Measurements from ENCODE around the gene PIGN.
A peak's percentile ranks its signal among the peaks of the same experiment; 100 is the strongest.
"Not testable (repeated sequence)": the region's sequence is repeated elsewhere in the genome, so short reads cannot be mapped to it uniquely, and the experiment has no call there.

Gene PIGN

GRCh38 chr18:62048279-62048678 is 138.6 kb downstream of the PIGN start:
- no peak for DNase-seq

GRCh38 chr18:62045316-62045715 is 141.5 kb downstream of the PIGN start:
- no peak for DNase-seq

- DNase-seq, result peak in 1 of 2 experiments; percentile 17
Measured at GRCh38 chr18:62044490-62045000, 142.3 kb downstream of the PIGN start.

- DNase-seq, result no peak
Measured at GRCh38 chr18:62037989-62038778, 148.7 kb downstream of the PIGN start.

DNA sequence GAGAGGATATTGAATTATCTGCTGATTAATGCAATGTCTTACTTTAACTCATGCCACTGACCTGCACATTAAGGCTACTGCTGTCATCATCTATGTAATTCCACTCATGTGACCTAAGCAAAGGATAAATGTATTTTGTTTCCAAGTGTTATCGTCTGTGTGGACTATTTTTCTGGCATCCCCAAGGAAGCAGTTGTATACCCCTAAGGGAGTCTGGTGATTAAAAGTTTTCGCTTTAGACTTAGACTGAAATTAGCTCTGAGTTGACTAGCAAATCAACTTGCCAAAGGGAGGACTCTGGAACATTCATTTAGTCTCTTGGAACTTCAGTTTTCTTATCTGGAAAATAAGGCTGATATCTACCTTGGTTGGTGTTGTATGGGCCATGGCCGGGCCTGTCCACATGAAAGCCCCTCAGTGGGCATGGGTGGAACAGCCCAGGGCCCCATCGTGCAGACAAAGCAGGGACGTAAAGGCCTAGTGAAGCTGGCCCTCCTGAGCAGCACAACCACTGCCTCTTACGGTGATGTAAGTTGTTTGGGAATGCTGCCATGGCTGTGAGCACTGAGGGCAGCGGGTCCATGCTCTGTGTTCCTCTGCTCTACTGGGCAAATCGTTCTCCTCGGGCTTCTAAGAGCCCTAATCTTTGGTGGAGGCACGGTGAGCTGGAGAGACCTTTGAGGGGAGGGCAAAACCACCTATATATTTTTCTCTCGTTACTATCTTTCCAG is 149.7 kb downstream of the PIGN start:
- no peak for DNase-seq

DNA sequence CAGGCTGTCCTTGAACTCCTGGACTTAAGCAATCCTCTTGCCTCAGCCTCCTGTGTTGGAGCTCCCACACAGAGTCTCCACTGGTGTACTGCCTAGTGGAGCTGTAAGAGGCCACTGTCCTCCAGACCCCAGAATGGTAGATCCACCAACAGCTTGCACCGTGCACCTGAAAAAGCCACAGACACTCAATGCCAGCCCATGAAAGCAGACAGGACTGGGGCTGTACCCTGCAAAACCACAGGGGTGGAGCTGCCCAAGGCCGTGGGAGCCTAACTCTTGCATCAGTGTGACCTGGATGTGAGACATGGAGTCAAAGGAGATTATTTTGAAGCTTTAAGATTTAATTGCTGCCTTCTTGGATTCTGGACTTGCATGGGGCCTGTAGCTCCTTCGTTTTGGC is 152.6 kb downstream of the PIGN start:
- not testable (repeated sequence) for DNase-seq

GRCh38 chr18:62033756-62034155 is 153.1 kb downstream of the PIGN start:
- no peak for DNase-seq

GRCh38 chr18:62033207-62033606 is 153.6 kb downstream of the PIGN start:
- DNase-seq, result no peak

- DNase-seq, result no peak
Measured at GRCh38 chr18:62030091-62030985, 156.5 kb downstream of the PIGN start.

DNA sequence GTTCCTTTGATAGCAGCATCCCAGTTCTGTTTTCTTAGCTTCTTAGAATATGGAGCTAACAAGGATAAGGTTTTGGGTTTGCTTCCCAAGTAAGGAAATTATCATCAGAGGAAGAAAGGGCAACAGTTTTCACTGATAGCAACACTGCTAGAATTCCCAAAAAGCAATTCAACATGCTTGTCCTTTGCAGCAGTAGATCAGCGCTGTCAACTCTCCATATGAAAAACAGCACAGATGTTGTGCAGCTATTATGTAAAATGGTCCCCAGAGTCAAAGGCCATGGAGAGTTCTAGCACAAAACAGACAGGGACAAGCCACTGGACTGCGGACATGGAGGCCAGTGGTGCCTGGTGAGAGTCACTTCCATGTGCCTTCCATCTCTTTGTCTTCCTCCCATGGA is 158.1 kb downstream of the PIGN start:
- no peak for DNase-seq

DNA sequence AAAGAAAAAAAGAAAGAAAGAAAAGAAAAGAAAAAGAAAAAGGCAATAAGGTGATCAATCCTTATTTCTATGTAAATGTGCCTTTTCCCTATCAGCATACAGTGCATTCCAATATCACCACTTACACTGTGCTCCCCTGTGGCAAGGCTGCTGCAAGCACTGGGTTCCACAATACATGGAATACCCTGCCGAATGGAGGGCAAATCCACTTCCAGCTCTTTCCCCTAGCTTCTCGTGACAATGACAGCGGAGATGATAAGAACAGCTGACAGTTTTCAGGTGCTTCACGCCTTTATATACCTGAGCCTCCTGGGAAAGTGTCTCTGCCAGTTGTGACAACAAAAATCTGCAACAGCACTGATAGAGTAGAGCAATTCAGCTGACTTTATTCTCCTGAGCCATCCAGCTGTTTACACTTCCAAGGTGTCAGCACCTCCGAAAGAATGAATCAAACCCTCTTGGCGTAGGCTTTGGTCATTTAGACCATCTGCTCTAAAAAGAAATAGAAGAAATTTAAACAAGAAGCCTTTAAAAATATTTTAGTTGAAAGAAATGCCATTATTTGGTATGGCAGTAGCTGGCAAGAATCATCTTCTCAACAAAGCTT is 158.8 kb downstream of the PIGN start:
- DNase-seq, result no peak

DNA sequence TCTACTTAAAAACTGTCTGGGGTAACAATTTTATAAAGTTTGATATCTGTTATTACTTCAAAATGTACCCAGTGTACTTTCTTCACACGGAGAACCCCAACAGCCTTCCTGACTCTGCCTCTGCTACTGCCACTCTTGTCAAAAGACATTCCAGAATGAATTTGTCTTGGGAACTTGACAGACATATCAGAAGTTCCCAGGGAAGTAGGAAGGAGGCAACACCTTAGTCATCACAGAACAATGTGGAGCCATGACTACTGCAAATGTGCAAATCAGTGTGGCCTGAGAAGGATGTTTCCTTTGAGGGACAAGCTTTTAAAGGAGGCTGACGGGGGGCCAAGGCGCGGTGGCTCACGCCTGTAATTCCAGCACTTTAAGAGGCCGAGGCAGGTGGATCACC is 160.3 kb downstream of the PIGN start:
- DNase-seq, result no peak

DNA sequence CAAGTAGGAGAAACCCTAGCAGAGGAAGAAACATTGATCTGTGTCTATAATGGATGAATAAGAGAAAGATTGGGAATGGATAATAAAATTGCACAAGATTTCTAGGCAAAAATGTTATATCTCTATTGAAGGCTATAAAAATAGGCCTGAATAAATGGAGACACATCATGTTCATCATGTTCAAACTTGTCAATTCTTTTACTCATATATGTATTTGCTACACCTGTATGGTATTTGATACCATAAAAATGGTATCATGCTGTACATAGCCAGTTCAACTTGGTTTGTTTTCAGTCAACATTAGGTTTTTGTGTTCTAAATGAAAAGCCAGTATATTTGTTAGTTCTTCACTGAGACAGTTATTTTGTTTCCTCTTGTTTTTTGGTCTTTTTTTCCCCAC is 161.9 kb downstream of the PIGN start:
- no peak for DNase-seq

- DNase-seq, result no peak
Measured at GRCh38 chr18:62023536-62023935, 163.3 kb downstream of the PIGN start.

DNA sequence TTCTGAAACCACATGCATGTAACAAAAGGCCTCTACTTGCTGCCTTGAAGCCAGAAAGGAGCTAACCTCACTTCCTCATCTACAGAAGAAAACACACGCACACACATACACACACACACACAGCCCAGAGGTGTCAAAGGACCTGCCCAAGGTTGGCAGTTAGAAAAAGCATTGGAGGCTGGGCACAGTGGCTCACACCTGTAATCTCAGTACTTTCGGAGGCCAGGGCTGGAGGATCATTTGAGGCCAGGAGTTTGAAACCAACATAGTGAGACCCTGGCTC is 168.2 kb downstream of the PIGN start:
- DNase-seq, result no peak

DNA sequence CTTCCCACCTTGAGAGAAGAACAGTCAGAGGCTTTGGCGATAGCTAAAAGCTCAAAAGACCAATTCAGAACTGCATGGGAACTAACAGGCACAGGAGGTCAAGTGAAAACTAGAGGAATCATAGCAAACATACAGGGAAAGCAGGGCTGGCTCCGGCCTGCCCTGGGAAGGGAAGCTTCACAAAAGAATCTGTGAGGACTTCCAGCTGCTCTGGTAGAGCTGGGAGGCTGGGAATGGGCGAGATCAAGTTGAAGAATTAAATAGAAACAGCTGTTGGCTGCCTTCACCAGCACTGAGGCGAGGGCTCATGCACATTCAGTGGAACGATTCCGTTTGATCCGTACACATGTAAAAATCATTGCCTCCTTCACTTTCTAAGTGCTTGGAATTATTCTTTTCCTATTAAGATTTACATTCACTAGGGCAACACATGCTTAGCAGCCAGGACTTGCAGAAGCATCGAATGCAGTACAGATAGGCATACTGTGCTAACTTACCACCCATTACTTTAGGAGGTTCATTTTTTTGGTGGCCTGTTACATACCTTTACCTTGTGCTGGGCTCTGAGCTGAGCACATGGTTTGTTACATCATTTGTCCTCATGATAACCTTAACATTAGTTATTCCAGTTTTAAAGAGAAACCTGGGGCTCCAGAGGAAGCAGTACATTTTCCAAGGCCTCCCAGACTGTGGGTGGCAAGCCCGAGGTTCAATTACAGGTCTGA is 168.7 kb downstream of the PIGN start:
- DNase-seq, result no peak

GRCh38 chr18:62017618-62018017 is 169.2 kb downstream of the PIGN start:
- no peak for DNase-seq

- DNase-seq, result no peak
Measured at GRCh38 chr18:62011416-62011815, 175.4 kb downstream of the PIGN start.

DNA sequence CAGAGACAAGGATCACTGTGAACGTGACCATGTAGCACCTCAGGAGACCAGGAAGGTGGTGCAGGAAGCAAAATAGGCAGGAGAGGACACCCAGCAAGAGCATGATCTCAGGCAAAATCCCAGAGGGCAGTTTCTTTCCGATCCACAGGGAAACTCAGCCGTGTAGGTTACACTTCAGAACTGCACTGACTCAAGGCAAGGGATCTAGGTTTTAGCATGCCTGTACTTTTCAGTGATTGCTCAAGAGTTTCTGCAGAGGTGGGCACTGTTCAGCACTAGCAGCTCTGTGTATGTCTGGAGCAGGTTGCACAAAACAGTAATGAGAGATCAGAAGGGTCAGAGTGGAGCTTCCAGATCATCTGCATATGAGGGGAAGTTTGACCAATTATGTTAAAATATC is 177.3 kb downstream of the PIGN start:
- no peak for DNase-seq

GRCh38 chr18:62001396-62001795 is 185.5 kb downstream of the PIGN start:
- no peak for DNase-seq

DNA sequence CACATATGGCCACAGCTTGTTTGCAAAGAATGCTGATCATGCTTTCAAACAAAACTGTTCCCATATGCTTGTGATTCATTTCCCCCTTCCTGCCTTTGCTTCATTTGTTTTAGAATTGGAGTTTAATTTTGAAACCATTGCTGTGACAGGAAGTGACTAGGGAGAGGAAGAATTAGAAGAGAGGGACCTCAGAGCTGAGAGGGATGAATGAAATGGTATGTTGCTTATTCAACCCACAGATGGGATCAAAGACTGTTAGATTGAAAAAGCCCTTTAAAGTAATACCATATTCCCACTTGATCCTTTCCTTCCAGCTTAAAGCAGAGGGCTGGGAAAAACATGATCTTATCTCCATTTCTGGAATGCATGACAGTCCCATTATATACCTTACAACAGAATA is 187.9 kb downstream of the PIGN start:
- DNase-seq, result no peak

GRCh38 chr18:61998335-61998734 is 188.5 kb downstream of the PIGN start:
- no peak for DNase-seq

Data from NCI-H446 (cell line).